A549 (cell line): ENCODE results near the gene PRX.

Experiments used
- CHD2 ChIP-seq: fragments of 150-350 bp; IDR thresholded peaks from 2 replicates; pipeline ENCODE4 v1.6.1; 2014; ENCODE audit warnings: low read length; ENCODE audit not compliant: partially characterized antibody
- CTCF ChIP-seq: fragments of >200 bp; sonication (Bioruptor Twin); formaldehyde crosslinking; IDR thresholded peaks from 3 replicates; pipeline ENCODE4 v1.5.1; 2016
- HMGXB4 ChIP-seq: fragments of 250-450 bp; sonication (Bioruptor Pico); IDR thresholded peaks from 2 replicates; pipeline ENCODE4 v1.5.0; 2021; ENCODE audit warnings: mild to moderate bottlenecking, moderate library complexity, borderline replicate concordance
- NR3C1 ChIP-seq: fragments of >200 bp; sonication (Bioruptor Twin); formaldehyde crosslinking; IDR thresholded peaks from 3 replicates; pipeline ENCODE4 v1.6.1; 2017
- PHF8 ChIP-seq: fragments of 200-600 bp; sonication (generic); IDR thresholded peaks from 2 replicates; pipeline ENCODE4 v1.6.1; 2016; ENCODE audit warnings: low read depth, mild to moderate bottlenecking, antibody characterized with exemption, moderate library complexity, borderline replicate concordance

GRCh38 chr19:40411958-40412499, 1.1 kb downstream of the PRX start:
- TF ChIP-seq CTCF = no peak
- TF ChIP-seq PHF8 = no peak
- TF ChIP-seq HMGXB4 (CRISPR knock-in tag) = no peak
- TF ChIP-seq CHD2 = no peak
- TF ChIP-seq NR3C1 = no peak
